Hepatocyte (in vitro differentiated cells): Measurements from ENCODE around the gene SLCO2A1.

Experiments used
- CTCF ChIP-seq: fragments of 200-600 bp; sonication (generic); IDR thresholded peaks from 2 replicates; pipeline ENCODE4 v1.5.1; 2016; ENCODE audit warnings: antibody characterized with exemption, mild to moderate bottlenecking; ENCODE audit not compliant: poor library complexity
- EZH2 ChIP-seq: fragments of 200-600 bp; sonication (generic); IDR thresholded peaks from 2 replicates; pipeline ENCODE4 v1.6.1; 2016; ENCODE audit warnings: antibody characterized with exemption, mild to moderate bottlenecking, borderline replicate concordance
- EZH2phosphoT487 ChIP-seq: fragments of 200-600 bp; sonication (generic); IDR thresholded peaks from one replicate; pipeline ENCODE4 v1.6.1; 2018; ENCODE audit warnings: antibody characterized with exemption, mild to moderate bottlenecking, low read depth, moderate library complexity; ENCODE audit not compliant: unreplicated experiment, severe bottlenecking

- TF ChIP-seq CTCF (no peak), EZH2 (no peak), EZH2phosphoT487 (no peak)
Measured at GRCh38 chr3:134028486-134029255, 1.1 kb downstream of the SLCO2A1 start.
